AG09309 (cell line): ENCODE data around the gene SLC8A1.

Experiments
- DNase-seq: peaks from one replicate; pipeline ENCODE4 v3.0.0-alpha.2; 2010; ENCODE audit warnings: low read depth
- H3K4me3 ChIP-seq: 2 replicates; pipeline ENCODE4 v1.5.1; 2011; ENCODE audit warnings: mild to moderate bottlenecking, low read depth, low read length, moderate library complexity; ENCODE audit not compliant: control insufficient read depth
- TF ChIP-seq, protein P1 (sequence below): IDR thresholded peaks from 2 replicates; pipeline ENCODE4 v1.5.1; 2011; ENCODE audit warnings: mild to moderate bottlenecking, low read depth, low read length, inconsistent platforms; ENCODE audit not compliant: insufficient read depth, control insufficient read depth; ENCODE audit errors: missing control alignments

Gene SLC8A1

DNA sequence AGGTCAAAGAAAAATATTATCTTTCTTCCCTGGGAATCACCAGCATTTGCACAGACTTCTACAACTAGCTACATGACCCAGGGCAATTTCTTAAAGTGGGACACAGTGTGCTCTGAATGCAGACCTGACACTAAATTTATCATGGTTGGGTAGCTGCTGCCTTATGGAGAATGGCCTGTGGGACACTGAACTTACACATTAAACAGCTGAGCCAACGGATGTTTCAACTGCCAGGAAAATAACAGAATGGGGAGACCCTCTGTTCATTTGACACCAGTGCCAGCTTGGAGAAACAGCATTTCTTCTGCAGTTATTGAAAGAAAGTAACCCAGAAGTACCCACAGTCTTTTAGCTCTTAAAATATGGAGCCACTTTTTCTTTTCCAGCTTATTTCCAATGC, 54.1 kb downstream of the SLC8A1 start:
- TF ChIP-seq, protein P1, sequence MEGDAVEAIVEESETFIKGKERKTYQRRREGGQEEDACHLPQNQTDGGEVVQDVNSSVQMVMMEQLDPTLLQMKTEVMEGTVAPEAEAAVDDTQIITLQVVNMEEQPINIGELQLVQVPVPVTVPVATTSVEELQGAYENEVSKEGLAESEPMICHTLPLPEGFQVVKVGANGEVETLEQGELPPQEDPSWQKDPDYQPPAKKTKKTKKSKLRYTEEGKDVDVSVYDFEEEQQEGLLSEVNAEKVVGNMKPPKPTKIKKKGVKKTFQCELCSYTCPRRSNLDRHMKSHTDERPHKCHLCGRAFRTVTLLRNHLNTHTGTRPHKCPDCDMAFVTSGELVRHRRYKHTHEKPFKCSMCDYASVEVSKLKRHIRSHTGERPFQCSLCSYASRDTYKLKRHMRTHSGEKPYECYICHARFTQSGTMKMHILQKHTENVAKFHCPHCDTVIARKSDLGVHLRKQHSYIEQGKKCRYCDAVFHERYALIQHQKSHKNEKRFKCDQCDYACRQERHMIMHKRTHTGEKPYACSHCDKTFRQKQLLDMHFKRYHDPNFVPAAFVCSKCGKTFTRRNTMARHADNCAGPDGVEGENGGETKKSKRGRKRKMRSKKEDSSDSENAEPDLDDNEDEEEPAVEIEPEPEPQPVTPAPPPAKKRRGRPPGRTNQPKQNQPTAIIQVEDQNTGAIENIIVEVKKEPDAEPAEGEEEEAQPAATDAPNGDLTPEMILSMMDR = no peak
- DNase-seq = no peak
- no peak overlapping the region for H3K4me3 ChIP-seq

DNA sequence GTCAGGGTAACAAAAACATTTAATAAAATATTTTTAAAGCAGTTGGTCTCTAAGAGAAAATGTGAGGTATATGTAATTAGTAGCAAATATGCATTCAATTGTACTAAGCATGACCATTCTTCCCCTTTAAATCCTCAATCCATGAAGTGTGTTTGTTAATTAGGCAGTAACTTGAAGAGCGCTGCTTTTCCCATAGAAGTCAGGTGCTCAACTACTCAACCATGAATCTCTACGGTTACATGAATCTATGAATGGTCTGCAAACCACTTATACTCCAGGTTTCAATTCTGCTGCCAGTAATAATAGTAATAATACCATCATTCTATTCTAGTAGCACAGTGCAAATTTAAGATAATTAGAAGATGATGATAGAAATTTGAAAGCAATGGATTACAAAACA, 55.8 kb downstream of the SLC8A1 start:
- no peak overlapping the region for H3K4me3 ChIP-seq
- TF ChIP-seq, protein P1 = no peak
- DNase-seq = no peak

DNA sequence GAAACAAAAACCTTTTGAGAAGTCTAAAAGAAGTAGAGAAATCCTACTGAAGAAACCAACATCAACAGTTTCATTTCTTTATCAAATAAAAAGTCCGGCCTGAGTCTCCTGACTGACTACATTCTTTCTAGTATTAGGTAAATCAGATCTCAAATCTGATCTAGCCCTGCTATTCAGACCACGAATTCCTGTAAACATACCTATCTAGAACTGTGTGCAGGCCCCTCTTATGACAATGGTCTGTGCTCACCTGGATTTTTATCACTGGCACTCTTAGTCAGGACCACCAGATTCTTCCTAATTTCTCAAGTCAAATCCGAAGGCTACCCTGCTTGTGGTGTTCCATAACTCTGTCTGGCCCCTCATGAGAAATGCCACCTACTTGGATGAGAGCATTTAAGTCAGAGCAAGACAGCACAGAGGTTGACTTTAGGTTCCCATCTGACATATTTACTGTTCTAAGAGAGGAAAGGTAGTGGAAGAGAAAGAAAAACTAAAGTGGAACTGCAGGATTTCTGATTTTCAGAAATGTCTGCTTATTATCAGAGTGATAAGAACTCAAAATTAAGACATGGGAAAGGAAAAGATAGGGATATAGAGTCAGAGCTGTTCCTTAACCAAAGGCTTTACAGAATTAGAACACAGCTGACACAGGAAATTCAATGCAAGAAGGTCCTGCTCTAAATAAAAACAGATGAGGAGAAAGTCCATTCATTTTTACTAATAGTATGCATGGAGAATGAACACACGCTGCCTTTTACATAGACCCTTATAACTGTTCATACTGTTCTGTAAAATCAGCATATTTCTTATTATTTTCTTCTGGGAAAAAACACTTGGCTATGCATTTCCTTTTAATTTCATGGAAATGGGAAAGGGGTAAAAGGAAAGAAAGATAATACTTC, 56.5 kb downstream of the SLC8A1 start:
- no peak overlapping the region for H3K4me3 ChIP-seq
- DNase-seq = no peak
- TF ChIP-seq, protein P1 = no peak

DNA sequence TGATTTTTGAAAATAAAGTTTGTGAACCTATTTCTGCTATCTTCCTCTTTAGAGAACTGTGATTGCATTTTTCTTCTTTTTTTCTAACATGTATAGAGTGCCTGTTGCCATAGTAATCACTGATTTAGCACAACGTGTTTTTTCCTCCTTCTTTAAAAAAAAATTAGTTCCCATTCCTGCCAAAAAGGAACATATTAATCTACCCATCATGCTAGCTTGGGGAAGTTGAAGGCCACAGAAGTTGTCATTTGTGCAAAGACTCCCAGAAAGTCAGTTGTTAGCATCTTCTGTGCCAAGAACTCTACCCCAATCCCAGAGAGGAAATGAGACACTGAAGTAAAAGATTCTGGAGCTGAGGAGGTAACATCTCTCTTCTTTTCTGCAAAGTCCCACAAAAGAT, 57.3 kb downstream of the SLC8A1 start:
- TF ChIP-seq, protein P1 = no peak
- no peak overlapping the region for H3K4me3 ChIP-seq
- no peak for DNase-seq

DNA sequence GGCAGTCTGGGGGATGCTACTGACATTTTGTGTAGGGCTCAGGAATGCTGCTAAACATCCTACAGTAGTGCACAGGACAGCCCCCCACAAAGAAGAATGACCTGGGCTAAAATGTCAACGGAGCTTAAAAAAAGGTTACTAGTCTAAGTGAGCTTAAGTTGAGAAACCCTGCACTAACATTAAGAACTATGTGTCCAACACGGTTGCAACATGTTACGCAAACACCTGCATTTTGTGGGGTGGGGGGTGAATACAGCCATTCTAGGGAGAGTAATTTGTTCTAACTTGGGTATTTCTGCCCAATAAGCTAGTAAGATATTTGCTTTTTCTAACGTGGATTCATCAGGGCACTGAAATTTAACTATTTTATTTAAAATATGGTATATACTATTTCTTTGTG, 57.9 kb downstream of the SLC8A1 start:
- TF ChIP-seq, protein P1 = no peak
- no peak for DNase-seq
- no peak overlapping the region for H3K4me3 ChIP-seq

DNA sequence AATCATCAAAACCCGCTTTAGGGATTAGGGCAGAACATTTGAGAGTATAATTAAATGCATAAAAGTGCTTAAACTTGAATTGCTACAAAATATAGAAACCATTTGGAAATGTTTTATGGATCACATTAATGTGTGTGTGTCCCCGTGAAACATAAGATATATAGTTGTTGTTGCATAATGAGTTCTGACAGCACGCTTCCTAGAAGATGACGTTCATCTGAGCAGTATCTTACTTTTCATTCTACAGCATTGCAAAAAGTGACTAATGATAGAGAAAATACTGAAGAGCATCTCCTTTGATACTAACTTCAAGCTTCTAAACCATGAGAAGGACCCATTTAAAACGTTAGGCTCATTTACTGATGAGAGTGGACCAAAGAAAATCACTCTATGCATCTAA, 63.7 kb downstream of the SLC8A1 start:
- H3K4me3 ChIP-seq = no peak overlapping the region
- TF ChIP-seq, protein P1 = no peak
- no peak for DNase-seq
